ENCODE data around the gene KLRD1. TPM values are rescaled to one million over a fixed set of nuclear protein-coding genes. Genes with fewer than 3 reads are reported as not detected.
A peak's percentile ranks its signal among the peaks of the same experiment; 100 is the strongest.

The KLRD1 gene
- total RNA-seq, 6 donors from 2014 or later = 4.7 to 10.9 (median 6.6) TPM

DNA sequence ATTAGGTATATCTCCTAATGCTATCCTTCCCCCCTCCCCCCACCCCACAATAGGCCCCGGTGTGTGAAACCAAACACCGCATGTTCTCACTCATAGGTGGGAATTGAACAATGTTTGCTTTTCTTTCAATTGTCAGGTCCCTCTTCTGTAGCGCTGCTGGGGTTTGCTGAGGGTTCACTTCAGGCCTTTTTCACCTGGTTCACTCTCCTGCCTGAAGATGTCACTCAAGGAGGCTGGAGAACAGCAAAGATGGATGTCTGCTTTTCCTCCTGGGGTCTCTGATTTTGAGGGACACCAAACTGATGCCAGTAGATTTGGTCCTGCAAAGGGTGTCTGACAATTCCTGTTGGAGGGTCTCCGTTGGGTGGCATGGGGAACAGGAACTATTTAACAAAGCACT lies 46.4 kb downstream of the KLRD1 start:
- no peak overlapping the region for H3K27ac ChIP-seq
- ATAC-seq (ENCODE audit: low FRiP score in 2 of 2) = no peak

DNA sequence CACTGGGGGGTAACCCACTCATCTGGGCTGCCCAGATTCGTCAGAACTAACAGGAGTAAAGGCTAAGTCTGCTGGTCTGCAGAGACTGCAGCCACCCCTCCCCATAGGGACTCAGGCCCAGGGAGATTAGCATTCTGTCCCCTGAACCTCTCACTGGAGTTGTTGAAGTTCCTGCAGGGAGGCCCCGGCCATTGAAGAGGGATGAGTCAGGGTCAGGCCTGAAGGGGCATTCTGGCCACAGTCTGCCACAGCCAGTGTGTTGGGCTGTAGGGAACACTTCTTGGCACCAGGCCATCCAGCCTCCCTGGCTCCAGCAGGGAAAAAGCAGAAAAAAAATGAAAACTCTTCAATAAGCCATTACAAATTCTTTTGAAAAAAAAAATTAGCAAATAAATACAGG lies 46.8 kb downstream of the KLRD1 start:
- no peaks in the 10 kb centered on the region for H3K4me1 ChIP-seq
- ATAC-seq (ENCODE audit: low FRiP score in 2 of 2) = no peak

More for the DNA sequence above, 46.4 kb downstream of the KLRD1 start:
- Histone ChIP-seq H3K27me3 (no peaks in the 10 kb centered on the region), H3K9me3 (no peaks in the 10 kb centered on the region), H3K4me3 (no peak overlapping the region), H3K4me1 (no peaks in the 10 kb centered on the region), H3K36me3 (no peaks in the 10 kb centered on the region)
- no peak for DNase-seq
- 52 to 69% methylated on average over 3 to 4 of the region's 4 CpGs for WGBS, 2 donors
- TF ChIP-seq POLR2A (IDR thresholded peaks at IDR 0.05) = no peak
- TF ChIP-seq POLR2AphosphoS5 (IDR thresholded peaks at IDR 0.05) = no peak
- TF ChIP-seq, protein P1, sequence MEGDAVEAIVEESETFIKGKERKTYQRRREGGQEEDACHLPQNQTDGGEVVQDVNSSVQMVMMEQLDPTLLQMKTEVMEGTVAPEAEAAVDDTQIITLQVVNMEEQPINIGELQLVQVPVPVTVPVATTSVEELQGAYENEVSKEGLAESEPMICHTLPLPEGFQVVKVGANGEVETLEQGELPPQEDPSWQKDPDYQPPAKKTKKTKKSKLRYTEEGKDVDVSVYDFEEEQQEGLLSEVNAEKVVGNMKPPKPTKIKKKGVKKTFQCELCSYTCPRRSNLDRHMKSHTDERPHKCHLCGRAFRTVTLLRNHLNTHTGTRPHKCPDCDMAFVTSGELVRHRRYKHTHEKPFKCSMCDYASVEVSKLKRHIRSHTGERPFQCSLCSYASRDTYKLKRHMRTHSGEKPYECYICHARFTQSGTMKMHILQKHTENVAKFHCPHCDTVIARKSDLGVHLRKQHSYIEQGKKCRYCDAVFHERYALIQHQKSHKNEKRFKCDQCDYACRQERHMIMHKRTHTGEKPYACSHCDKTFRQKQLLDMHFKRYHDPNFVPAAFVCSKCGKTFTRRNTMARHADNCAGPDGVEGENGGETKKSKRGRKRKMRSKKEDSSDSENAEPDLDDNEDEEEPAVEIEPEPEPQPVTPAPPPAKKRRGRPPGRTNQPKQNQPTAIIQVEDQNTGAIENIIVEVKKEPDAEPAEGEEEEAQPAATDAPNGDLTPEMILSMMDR (IDR thresholded peaks at IDR 0.05) = no peak
- no peak for TF ChIP-seq EP300 (IDR thresholded peaks at IDR 0.05)

DNA sequence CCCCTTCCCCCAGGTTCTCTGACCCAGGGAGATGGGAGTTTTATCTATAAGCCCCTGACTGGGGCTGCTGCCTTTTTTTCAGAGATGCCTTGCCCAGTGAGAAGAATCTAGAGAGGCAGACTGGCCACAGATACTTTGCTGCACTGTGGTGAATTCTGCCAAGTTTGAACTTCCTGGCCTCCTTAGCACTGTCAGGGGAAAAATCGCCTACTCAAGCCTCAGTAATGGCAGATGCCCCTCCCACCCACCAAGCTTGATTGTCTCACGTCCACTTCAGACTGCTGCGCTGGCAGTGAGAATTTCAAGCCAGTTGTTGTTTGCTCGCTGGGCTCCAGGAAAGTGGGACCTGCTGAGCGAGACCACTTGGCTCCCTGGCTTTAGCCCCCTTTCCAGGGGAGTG lies 50.5 kb downstream of the KLRD1 start:
- Histone ChIP-seq H3K36me3 (no peaks in the 10 kb centered on the region), H3K27ac (no peak overlapping the region), H3K9me3 (no peaks in the 10 kb centered on the region), H3K27me3 (no peaks in the 10 kb centered on the region), H3K4me1 (peaks cover 0 to 11% (median 6%) of the 10 kb centered on the region in 4 donors), H3K4me3 (no peak overlapping the region)
- no peak for DNase-seq
- TF ChIP-seq, protein P1 (IDR thresholded peaks at IDR 0.05) = no peak
- TF ChIP-seq POLR2AphosphoS5 (IDR thresholded peaks at IDR 0.05) = no peak
- TF ChIP-seq EP300 (IDR thresholded peaks at IDR 0.05) = no peak
- TF ChIP-seq POLR2A (IDR thresholded peaks at IDR 0.05) = no peak
- 60 to 100% methylated on average over 3 to 5 of the region's 5 CpGs for WGBS, 2 donors
- ATAC-seq (ENCODE audit: low FRiP score in 2 of 2) = no peak

More for the DNA sequence above, 46.8 kb downstream of the KLRD1 start:
- no peak for TF ChIP-seq POLR2AphosphoS5 (IDR thresholded peaks at IDR 0.05)
- 38 to 55% methylated on average over 1 to 2 of the region's 2 CpGs for WGBS, 2 donors
- H3K36me3 ChIP-seq = no peaks in the 10 kb centered on the region
- H3K27ac ChIP-seq = no peak overlapping the region
- no peaks in the 10 kb centered on the region for H3K9me3 ChIP-seq
- peak in 1 of 2 donors; percentile 57 for DNase-seq
- H3K27me3 ChIP-seq = no peaks in the 10 kb centered on the region
- H3K4me3 ChIP-seq = no peak overlapping the region

DNA sequence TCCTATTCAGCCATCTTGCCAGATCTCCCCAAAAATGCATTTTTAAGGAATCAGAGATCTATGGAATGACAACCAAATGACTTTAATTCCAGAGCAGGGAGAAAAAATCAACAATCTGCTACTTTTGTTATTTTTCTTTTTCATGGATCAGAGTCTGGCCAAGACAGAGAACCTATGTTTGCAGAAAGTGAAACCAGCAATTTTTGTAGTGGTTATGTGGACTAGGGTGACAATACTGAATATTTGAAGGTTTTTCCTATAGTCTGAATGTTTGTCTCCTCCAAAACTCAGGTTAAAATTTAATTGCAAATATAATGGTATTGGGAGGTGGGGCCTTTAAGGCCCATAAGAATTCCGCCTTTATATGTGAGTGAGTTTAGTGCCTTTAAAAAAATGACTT lies 51.3 kb downstream of the KLRD1 start:
- TF ChIP-seq EP300 (IDR thresholded peaks at IDR 0.05) = no peak
- no peak for TF ChIP-seq POLR2AphosphoS5 (IDR thresholded peaks at IDR 0.05)
- TF ChIP-seq, protein P1 (IDR thresholded peaks at IDR 0.05) = no peak
- TF ChIP-seq POLR2A (IDR thresholded peaks at IDR 0.05) = no peak
- H3K4me3 ChIP-seq = no peak overlapping the region
- no peaks in the 10 kb centered on the region for H3K27me3 ChIP-seq
- DNase-seq (no peak), ATAC-seq (ENCODE audit: low FRiP score in 2 of 2) (no peak)
- no peaks in the 10 kb centered on the region for H3K36me3 ChIP-seq
- 93 to 100% methylated on average over 1 of the region's 1 CpG for WGBS, 2 donors
- no peaks in the 10 kb centered on the region for H3K9me3 ChIP-seq
- peaks cover 5 to 19% (median 10%) of the 10 kb centered on the region in 4 donors for H3K4me1 ChIP-seq
- H3K27ac ChIP-seq = no peak overlapping the region

DNA sequence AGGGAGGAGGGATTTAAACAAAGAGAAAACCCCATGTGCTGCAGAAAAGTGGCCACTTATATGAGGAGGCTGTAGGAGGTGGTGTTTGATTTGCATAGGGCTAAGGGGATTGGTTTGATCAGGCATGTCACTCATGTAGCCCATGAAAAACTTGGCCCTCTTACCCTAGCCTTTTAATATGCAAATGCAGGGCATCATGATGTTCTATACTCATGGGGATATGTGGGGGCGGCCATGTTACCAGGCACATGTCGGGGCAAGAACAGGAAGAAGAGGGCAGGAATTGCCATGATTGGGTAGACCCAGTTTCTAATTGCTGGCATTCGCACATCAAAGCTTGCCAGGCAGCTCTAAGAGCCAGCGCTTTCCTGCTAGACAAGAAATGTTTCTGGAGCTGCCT lies 53.4 kb downstream of the KLRD1 start:
- Histone ChIP-seq H3K27me3 (no peaks in the 10 kb centered on the region), H3K9me3 (no peaks in the 10 kb centered on the region), H3K4me3 (no peak overlapping the region), H3K4me1 (peaks cover 5 to 31% (median 19%) of the 10 kb centered on the region in 4 donors), H3K27ac (peak overlapping the region in 1 of 4 donors; percentile 20), H3K36me3 (no peaks in the 10 kb centered on the region)
- no peak for DNase-seq
- WGBS, 2 donors = 70 to 77% methylated on average over 4 of the region's 4 CpGs
- ATAC-seq (ENCODE audit: low FRiP score in 2 of 2) = no peak
- TF ChIP-seq, protein P1 (IDR thresholded peaks at IDR 0.05) = no peak
- TF ChIP-seq EP300 (IDR thresholded peaks at IDR 0.05) (no peak), POLR2A (IDR thresholded peaks at IDR 0.05) (no peak), POLR2AphosphoS5 (IDR thresholded peaks at IDR 0.05) (no peak)
